ENCODE measurements around the gene PDE5A. TPM values are rescaled to one million over a fixed set of nuclear protein-coding genes. Genes with fewer than 3 reads are reported as not detected.

The PDE5A gene
- total RNA-seq, 1 donor from 2014 or later: 3.1 TPM

- DNase-seq (ENCODE audit: low read depth in 2 of 2): peak in 1 of 2 donors; percentile 45
These were observed 105.2 kb downstream of the PDE5A start for GRCh38 chr4:119523399-119523798.

DNA sequence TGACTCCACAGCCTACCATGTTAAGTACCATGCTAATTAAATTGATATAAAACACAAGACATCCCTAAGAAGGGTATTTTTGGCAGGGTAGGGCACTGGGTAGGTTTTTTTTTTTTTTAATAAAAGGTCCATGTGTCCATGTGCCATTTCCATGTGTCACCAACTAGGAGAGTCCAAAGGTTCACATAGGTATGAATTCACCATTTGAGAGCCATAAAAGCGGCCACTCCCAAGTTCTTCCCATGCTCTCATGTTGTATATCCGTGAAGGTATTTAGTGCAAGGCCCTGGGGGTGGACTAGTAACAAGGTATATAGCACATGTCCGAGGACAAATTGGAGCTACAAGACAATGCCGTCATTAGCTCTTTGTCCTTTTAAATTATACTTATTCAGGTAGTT is 107.3 kb downstream of the PDE5A start:
- no peak for DNase-seq (ENCODE audit: low read depth in 2 of 2)

DNA sequence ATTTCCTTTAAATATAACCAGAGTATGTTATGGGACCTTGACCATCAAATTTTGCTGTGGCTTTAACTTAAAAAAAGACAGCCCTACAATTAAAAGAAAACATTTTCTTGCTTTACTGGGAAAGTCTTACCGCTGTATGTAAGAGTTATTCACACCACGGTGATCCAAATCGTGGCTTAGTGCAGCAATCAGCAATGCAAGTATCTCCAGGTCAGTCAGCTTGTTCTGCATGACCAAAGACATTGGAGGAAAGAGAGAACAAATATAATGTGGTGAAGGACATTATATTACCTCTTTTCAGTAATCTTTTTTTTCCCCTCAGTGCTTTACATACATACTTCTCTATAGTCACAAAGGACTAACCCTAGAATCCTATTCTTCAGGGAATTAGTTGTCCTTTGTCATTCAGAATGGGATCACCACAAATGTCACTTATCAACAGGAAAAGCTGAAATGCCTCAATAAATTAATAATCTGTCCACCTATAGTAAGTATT is 109.6 kb downstream of the PDE5A start:
- no peak for DNase-seq (ENCODE audit: low read depth in 2 of 2)

- DNase-seq (ENCODE audit: low read depth in 2 of 2): no peak
These were observed 110.2 kb downstream of the PDE5A start for GRCh38 chr4:119518230-119518892.

DNA sequence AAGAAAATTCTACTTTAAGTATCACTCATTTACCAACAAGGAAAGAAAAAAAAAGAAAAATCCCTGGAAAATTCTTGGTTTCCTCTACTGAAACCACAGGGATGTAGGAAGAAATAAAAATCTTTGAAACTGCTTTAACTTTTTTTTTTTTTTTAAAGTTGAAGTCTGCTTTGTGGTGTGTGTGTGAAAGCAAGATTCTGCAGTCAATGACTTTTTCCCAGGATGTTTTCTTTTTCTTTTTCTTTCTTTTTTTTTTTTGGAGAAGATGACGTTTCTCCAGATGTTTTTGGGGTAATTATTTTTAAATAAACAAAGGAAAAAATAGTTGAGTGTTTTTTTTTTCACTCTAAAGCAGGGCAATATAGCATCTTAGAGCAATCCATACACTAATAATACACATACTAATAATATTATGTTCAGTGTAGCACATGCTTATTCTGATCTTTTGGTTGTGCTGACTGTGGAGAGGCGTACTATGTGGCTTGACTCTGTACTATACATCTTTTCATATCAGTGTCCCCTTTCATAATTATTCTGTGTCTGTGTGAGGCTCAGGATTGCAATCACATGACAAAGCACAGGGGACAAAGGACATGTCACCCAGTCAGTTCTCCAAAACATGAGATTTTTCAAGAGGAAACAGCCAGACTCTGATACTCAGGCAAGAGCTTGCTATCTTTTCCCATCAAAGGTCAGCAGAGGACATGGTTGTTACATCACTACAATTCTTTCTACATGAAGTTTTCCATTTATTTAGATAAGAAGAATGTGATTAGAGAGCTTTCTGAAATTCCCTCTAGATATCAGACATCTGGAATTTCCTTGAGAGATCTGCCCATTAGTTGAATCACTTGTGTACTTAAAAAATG is 111.0 kb downstream of the PDE5A start:
- DNase-seq (ENCODE audit: low read depth in 2 of 2): peak in 1 of 2 donors; percentile 25

DNA sequence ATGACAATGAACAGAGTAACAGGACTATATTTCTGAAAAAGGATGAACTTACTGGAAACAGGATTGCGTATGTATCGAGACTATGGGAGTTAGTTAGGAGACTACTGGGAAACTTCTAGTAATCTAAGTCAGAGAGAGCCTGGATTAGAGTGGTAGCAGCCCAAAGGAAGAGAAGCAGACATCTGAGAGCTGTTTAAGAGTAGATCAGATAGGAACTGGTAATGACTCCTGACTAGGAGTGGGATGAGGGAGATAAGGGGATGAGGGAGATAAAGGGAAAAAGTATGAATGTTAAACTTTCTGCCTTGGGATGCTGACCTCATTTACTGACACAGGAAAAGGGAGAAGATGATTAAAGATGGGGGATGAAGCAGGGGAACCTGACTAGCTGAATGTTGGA is 116.2 kb downstream of the PDE5A start:
- DNase-seq (ENCODE audit: low read depth in 2 of 2): no peak

DNA sequence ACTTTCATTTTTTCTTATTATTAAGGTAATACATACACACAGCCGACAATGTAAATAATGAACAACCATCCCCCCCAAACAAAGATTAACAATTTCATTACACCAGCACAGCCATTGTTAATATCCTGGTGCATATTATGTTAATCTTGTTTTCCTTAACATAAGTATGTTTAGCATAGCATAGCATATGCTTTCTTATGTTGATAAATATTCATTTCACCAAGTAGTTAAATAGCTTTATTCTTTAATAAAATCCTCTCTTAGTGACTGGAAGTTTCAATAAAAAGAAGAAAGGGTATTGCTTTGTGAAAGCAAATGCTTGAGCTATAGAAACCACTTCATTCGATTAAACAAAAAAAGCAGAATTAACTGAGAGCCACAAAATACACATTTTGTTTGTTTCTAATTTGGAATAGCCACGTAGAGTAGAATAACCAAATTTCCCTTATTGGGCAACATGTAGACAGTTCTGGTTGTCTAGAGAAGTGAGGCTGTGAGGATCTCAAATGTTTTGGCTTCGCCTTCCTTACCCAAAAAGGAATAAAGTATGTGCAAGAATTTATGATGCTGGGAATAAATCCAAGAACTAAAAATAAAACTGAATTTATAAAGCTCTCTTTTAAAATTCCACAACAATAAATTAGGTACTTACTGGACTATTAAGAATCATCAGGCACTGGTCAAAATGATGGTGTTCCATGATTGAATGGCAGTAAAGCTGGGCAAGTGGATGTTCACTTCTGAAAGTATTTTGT is 118.0 kb downstream of the PDE5A start:
- DNase-seq (ENCODE audit: low read depth in 2 of 2): no peak

GRCh38 chr4:119508281-119508680 is 120.3 kb downstream of the PDE5A start:
- peak in 1 of 2 donors; percentile 6 for DNase-seq (ENCODE audit: low read depth in 2 of 2)

- DNase-seq (ENCODE audit: low read depth in 2 of 2): peak in 1 of 2 donors; percentile 21
These were observed 121.8 kb downstream of the PDE5A start for GRCh38 chr4:119506806-119507205.

GRCh38 chr4:119504616-119505015 is 124.0 kb downstream of the PDE5A start:
- no peak for DNase-seq (ENCODE audit: low read depth in 2 of 2)

GRCh38 chr4:119501740-119502139 is 126.9 kb downstream of the PDE5A start:
- no peak for DNase-seq (ENCODE audit: low read depth in 2 of 2)

DNA sequence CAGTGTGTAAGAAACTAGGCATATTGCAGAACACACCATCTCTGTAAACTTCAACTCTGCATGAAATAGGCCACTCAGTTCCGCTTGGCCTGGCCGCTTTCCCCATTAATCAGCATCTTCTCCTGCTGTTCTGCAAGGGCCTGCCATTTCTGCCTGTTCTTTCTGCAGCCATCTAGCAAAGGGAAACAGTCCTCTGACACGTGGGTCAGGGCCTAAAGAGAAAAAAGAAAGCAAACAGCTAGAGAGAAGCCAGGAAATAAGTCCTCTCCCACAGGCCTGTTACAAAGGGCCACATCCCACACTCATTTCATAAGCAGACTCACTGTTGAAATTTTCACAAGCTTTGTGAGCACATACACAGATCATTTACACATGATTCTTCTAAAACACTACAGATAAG is 130.1 kb downstream of the PDE5A start:
- DNase-seq (ENCODE audit: low read depth in 2 of 2): peak; percentile 20 to 30

DNA sequence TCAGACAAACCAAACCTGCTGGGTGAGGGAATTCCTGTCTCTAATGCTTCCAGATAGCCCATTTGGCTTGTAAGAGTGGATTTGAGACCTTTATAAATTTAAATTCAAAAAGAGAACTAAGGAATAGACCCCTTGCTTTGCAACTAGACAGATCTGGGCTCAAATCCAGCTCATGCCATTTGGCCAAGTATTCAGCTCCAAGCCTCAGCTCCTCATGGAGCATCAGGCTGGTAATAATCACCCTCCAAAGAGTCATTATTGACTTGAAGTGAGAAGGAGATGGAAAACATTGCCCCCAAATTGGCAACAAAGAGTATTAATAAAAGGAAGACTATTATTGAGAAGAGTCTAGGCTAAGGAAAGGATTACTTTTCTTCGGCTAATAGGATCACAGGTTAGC is 134.7 kb downstream of the PDE5A start:
- DNase-seq (ENCODE audit: low read depth in 2 of 2): no peak

DNA sequence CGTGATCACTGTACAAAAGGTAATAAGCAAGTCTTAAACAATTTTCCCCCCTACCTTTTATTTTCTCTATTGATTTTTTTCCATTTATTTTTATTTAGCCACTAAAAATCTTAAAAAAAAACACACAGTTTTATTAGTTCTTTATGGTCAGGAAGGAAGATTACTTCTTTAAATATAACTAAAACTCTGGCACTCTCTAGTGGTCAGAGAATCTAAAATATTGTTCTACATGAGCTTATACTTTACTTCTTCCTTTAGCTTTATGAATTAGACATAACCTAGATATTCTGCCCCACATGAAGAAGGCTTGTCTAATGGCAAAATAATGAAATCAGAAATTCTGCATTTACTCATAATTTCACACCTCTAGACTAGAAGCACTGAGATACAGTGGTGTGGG is 135.2 kb downstream of the PDE5A start:
- DNase-seq (ENCODE audit: low read depth in 2 of 2): peak in 1 of 2 donors; percentile 11

- DNase-seq (ENCODE audit: low read depth in 2 of 2): peak in 1 of 2 donors; percentile 52
These were observed 138.3 kb downstream of the PDE5A start for GRCh38 chr4:119490335-119490734.

GRCh38 chr4:119489305-119489704 is 139.3 kb downstream of the PDE5A start:
- DNase-seq (ENCODE audit: low read depth in 2 of 2): no peak

DNA sequence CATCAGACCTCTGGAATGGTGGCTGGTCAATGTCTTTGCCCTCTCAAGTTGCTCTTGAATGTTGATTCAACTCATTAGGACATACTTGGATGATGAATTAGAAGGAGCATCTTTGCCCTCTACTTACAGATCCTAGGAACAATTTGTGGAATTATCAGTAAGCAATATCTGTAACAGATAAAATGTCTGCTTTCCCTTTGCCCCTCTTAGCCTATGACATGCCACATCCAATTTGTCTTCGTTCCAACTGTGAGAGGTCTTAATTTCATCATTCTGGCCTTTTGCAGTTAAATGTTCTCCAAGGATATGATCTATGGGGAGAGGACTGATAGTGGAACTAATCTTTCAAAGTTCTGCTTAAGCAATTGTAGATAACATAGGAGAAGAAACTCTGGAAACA is 148.3 kb downstream of the PDE5A start:
- no peak for DNase-seq (ENCODE audit: low read depth in 2 of 2)

DNA sequence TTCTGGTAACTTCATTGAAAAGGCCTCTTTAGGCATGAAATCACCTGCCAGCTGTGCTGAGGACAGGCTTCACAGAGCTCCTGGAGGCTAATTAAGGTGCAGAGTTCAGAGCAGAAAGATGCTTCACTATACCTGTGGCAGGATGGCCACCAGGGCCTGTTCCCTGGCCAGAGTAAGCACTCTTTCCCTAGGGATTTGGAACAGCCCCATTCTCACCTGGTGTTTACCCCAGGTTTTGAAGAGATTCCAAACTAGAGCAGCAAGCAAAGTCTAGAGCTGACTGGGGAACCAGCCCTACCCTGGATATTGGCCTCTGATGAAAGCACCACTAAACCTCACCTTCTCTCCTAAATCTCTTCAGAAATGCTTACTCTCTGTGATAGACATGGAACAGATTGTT is 148.8 kb downstream of the PDE5A start:
- DNase-seq (ENCODE audit: low read depth in 2 of 2): no peak

DNA sequence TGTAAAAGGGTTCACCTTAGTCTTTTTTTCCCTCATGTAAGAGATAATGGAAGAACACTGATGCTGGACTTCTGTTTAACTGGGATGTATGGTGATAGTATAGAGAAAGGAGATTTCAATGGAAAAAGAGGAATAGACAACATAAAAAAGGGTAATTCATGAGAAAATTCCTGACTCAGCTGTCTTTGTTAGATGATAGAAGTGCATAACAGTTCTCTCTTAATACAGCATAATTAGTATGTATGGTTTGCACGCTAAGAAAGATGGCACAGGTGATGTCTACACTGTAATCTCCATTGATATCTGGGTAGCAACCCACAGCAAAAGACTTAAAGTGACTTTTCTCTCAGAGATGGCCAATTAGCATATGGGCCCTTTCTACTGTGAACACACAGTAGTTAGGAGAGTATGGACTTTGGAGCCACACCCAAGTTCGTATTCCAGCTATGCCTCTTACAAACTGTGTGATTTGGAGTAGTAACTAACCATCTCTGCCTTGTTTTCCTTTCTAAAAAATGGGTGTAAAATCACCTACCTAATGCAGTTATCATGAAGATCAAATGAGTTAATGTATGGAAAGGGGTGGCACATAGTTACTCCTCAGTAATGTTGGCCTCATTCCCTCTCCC is 149.3 kb downstream of the PDE5A start:
- DNase-seq (ENCODE audit: low read depth in 2 of 2): no peak

GRCh38 chr4:119478446-119479179 is 150.0 kb downstream of the PDE5A start:
- DNase-seq (ENCODE audit: low read depth in 2 of 2): no peak
